Activated CD8-positive, alpha-beta memory T cell treated with anti-CD3 and anti-CD28 coated beads, Interleukin-2, amount 50 U/mL, for 1 hour (primary cell): Measurements from ENCODE around the gene PDE11A.
"Not testable (repeated sequence)": the region's sequence is repeated elsewhere in the genome, so short reads cannot be mapped to it uniquely, and the experiment has no call there.

Experiments used
- DNase-seq: peaks from one replicate; pipeline ENCODE4 v3.0.0-alpha.2; 2020; ENCODE audit errors: extremely low read depth

PDE11A gene

GRCh38 chr2:178072383-178073301 lies at the start of gene PDE11A:
Gene PDE11A, minus strand, starts transcription at chr2:178072777. Its CDS starts 340 bp downstream, at chr2:178072437.
- DNase-seq: no peak

DNA sequence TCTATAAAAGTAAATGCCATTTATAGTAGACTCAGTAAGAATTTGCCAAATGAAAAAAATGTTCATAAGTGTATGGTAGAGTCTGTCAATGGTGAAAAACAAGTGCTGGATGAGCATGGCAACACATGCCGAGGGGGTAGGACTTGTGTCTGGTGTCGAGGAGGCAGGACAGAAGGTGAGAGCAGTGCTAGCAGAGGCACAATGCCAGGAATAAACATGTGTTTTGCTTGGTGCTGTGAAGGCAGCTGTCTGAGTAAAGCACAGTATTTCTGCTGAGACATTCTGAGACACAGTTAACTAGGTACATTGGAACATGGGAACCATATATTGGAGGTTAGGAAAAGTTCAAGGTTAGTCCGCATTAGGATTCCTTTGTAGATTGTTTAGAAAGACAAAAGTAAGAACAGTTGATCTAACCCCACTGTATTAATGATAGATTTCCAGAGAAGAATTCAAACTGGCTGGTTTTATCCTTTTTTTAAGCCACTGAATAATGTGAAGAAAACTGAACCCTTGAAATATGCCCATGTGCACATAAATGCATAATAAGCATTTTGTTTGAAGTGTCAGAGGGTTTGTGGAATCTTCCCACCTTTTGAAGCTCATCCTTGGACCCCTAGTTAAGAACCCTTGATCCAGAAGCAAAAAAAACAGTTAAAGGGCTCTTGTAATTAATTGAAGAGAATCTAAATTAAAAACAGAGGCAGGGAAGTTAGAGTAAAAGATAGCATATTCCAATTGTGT lies 46.8 kb upstream of the PDE11A start:
- no peak for DNase-seq

GRCh38 chr2:178117725-178118124 lies 45.1 kb upstream of the PDE11A start:
- no peak for DNase-seq

DNA sequence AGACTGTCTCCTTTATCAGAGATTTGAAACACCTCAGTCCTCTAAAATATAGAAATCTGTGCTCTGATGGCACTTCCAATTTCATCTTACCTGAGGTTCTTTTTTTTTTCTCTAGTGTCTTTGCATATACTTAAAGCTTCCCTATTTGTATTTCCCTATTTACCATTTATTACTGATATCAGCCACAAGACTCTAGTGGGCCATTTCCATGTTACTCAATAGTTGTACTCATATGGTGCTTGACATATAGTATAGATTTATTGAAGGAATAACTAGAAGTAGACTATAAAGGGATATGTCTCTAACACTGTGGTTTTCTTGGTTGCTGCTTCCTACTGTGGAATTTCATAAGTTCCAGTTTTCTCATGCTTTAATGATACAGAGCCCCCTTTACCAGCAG lies 42.7 kb upstream of the PDE11A start:
- no peak for DNase-seq

- DNase-seq: no peak
Observed at GRCh38 chr2:178114462-178114861, 41.9 kb upstream of the PDE11A start.

DNA sequence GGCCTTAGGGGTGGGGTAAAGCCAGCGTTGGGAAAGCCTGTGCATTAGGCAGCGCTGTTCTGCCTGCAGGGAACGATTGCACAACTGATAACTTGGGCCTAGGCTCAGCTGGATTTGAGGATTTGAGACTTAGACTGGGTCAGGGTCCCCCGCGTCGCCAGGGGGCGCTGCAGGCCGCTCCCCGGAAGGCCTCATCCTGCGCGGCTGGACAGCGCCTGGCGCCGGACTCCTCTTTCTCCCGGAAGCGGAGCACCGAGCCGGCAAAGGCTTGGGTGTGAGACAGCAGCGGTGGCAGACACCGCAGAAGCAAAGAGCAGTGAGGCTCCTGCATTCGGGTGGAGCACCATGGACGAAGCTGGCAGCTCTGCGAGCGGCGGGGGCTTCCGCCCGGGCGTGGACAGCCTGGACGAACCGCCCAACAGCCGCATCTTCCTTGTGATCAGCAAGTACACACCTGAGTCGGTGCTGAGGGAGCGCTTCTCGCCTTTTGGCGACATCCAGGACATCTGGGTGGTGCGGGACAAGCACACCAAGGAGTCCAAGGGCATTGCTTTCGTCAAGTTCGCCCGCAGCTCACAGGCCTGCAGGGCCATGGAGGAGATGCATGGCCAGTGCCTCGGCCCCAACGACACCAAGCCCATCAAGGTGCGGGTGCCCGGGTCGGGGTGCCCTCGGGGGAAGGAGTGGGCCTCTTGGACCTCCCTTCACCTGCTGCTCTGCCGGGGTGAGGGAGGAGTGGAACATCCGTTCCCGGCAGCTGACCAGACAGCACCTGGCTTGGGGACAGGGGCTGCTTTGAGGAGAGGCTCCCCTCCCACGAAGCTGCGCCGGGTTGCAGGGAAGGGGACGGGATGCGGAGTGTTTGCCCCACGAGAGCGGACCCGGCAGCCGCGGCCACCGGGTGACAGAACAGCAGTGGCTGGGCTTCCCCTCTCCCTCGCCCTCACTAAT lies 39.9 kb upstream of the PDE11A start, which contains the start of gene RBM45:
RBM45 (plus strand) TSS at position 236 of the 951 bp plus-strand sequence; CDS start at position 346, 110 bp downstream.
- peak; percentile 44 for DNase-seq

GRCh38 chr2:178111743-178112142 lies 39.2 kb upstream of the PDE11A start:
- DNase-seq: no peak

- no peak for DNase-seq
Observed at GRCh38 chr2:178110681-178111080, 38.1 kb upstream of the PDE11A start.

- DNase-seq: no peak
Observed at GRCh38 chr2:178109813-178110212, 37.2 kb upstream of the PDE11A start.

- DNase-seq: no peak
Observed at GRCh38 chr2:178108176-178108575, 35.6 kb upstream of the PDE11A start.

DNA sequence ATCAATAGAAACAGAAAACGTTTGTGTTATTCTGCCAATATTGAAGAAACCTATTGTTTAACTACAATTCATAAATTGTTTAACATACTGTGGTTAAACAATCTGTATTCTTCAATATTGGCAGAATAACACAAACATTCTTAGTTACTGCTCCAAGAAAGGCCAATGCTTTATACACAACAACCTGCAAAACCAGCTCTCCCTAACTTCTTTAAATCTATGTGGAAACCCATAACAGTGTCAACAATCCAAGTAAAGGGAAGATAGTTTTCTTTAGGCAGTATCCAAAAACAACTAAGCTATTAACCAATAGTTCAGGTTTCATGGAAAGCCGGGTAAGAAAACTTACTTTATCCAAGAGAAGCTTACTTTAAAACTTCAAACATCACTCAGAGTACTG lies 33.5 kb upstream of the PDE11A start:
- no peak for DNase-seq

GRCh38 chr2:178105566-178105965 lies 33.0 kb upstream of the PDE11A start:
- no peak for DNase-seq

DNA sequence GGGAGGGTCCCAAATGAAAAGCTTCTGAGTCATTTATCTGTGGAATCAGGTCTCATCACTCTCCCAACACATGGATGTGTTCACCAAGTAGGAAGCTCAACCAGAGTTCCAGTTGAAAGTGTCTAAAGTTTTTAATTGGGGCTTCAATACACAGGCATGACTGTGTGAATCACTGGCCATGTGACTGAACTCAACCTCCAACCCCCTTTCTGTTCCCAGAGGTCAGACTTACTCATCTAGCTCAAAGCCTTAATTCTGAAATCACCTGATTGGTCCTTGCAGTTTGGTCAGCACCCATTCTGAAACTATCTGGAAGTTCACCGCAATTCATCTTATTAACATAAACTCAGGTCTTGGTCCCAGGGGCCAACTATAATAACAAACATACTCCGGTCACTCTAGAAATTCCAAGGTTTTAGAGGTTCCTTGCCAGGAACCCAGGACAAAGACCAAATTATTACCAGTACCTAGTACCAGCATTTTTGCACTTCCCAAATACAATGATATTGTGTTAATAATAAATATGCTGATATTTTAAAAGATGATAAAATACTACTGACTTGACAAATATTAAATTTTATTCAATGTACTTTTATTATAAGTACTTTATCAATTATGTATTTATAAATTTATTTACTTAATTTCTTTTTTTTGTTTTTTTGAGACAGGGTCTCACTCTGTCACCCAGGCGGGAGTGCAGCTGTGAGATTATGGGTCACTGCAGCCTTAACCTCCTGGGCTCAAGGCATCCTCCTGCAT lies 28.9 kb upstream of the PDE11A start:
- no peak for DNase-seq

DNA sequence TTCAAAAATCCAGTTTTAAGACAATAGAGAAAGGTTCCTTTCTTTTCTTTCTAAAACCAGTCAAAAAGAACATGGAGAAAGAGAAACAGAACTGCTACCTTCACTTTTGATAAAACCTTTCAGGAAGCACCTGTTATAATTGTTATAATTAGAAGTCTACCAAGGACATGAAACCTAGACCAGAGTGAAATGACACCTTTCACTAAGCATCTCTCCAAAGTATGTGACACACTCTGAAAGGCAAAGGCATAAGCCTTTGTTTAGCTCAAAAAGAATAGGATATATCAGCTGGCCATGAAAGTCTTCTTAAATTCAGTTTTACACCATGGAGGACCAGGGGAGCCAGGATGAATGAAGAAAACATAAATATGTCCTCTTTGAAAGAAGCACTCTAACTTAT lies 20.9 kb upstream of the PDE11A start:
- no peak for DNase-seq

GRCh38 chr2:178088774-178089270 lies 16.2 kb upstream of the PDE11A start:
- no peak for DNase-seq

- no peak for DNase-seq
Observed at GRCh38 chr2:178084273-178084672, 11.7 kb upstream of the PDE11A start.

- DNase-seq: no peak
Observed at GRCh38 chr2:178082408-178083045, 9.9 kb upstream of the PDE11A start.

- DNase-seq: not testable (repeated sequence)
Observed at GRCh38 chr2:178079279-178079678, 6.7 kb upstream of the PDE11A start.

GRCh38 chr2:178076130-178076529 lies 3.6 kb upstream of the PDE11A start:
- DNase-seq: no peak

GRCh38 chr2:178075006-178075326 lies 2.4 kb upstream of the PDE11A start:
- DNase-seq: no peak
